ENCODE data around the gene KPNA2. TPM values are rescaled to one million over a fixed set of nuclear protein-coding genes. Genes with fewer than 3 reads are reported as not detected.
"Not testable (repeated sequence)": the region's sequence is repeated elsewhere in the genome, so short reads cannot be mapped to it uniquely, and the experiment has no call there.

The KPNA2 gene
- polyA plus RNA-seq, 1 donor from 2014 or later: 81.2 TPM

- Histone ChIP-seq H4K20me1 (ENCODE audit: insufficient read depth) (no peaks in the 10 kb centered on the region), H3K4me3 (ENCODE audit: low read length) (peak overlapping the region; percentile 61), H3K4me2 (ENCODE audit: low read length) (peak overlapping the region; percentile 41), H3F3A (ENCODE audit: insufficient read depth, low read length, poor library complexity, severe bottlenecking) (peaks cover 5% of the 10 kb centered on the region), H3K9ac (ENCODE audit: low read length) (no peak overlapping the region), H3K9me2 (ENCODE audit: insufficient read depth, low read length) (no peaks in the 10 kb centered on the region), H3K79me2 (replicated peaks; ENCODE audit: insufficient read depth, low read length) (no peaks in the 10 kb centered on the region), H3K27me3 (ENCODE audit: insufficient read depth, low read depth, low read length) (peaks cover 22% of the 10 kb centered on the region), H2AFZ (ENCODE audit: low read depth, low read length) (no peak overlapping the region), H3K36me3 (ENCODE audit: insufficient read depth, low read length) (no peaks in the 10 kb centered on the region), H3K27ac (ENCODE audit: low read length) (no peak overlapping the region), H3K9me3 (ENCODE audit: low read length) (no peaks in the 10 kb centered on the region)
- TF ChIP-seq CTCF (IDR thresholded peaks at IDR 0.05; ENCODE audit: poor library complexity, severe bottlenecking) (no peak), REST (IDR thresholded peaks at IDR 0.05; ENCODE audit: borderline replicate concordance) (no peak), EZH2 (IDR thresholded peaks at IDR 0.05; ENCODE audit: borderline replicate concordance, insufficient read depth, low read length, poor library complexity, severe bottlenecking) (no peak), SMC3 (conservative IDR thresholded peaks at IDR 0.05; ENCODE audit: poor library complexity) (no peak), POLR2AphosphoS5 (IDR thresholded peaks at IDR 0.05) (no peak), TAF1 (IDR thresholded peaks at IDR 0.05; ENCODE audit: low read depth) (no peak), EP300 (conservative IDR thresholded peaks at IDR 0.05; ENCODE audit: poor library complexity, severe bottlenecking) (no peak), RAD21 (conservative IDR thresholded peaks at IDR 0.05) (no peak), MXI1 (conservative IDR thresholded peaks at IDR 0.05; ENCODE audit: poor library complexity, severe bottlenecking) (no peak)
These were observed 39.8 kb upstream of the KPNA2 start for GRCh38 chr17:67995570-67996263.

- not testable (repeated sequence) for H4K20me1 ChIP-seq (ENCODE audit: insufficient read depth); H3K79me2 ChIP-seq (replicated peaks; ENCODE audit: insufficient read depth, low read length); H3F3A ChIP-seq (ENCODE audit: insufficient read depth, low read length, poor library complexity, severe bottlenecking); H3K27ac ChIP-seq (ENCODE audit: low read length); H3K9me2 ChIP-seq (ENCODE audit: insufficient read depth, low read length); H3K9ac ChIP-seq (ENCODE audit: low read length); H3K9me3 ChIP-seq (ENCODE audit: low read length); H3K36me3 ChIP-seq (ENCODE audit: insufficient read depth, low read length); H2AFZ ChIP-seq (ENCODE audit: low read depth, low read length)
- peak within 1 kb of the TSS; percentile 41 for H3K4me2 ChIP-seq (ENCODE audit: low read length)
- H3K27me3 ChIP-seq (ENCODE audit: insufficient read depth, low read depth, low read length): peaks cover 22% of the 10 kb centered on the region
- peak within 1 kb of the TSS; percentile 61 for H3K4me3 ChIP-seq (ENCODE audit: low read length)
These were observed 39.0 kb upstream of the KPNA2 start, which contains the start of gene C17orf58 for GRCh38 chr17:67996301-67997171. Gene C17orf58 (minus strand): TSS chr17:67996469. CDS start chr17:67996198, 271 bp downstream.
